Lung (tissue), 12 donors: ENCODE data around the gene TGDS. TPM values are rescaled to one million over a fixed set of nuclear protein-coding genes. Genes with fewer than 3 reads are reported as not detected.

ENCODE experiments used
- ATAC-seq: fragments of 200-7000 bp; cut with Tn5 transposase; one replicate; pipeline ENCODE4 v1.9.1; 2020; ENCODE audit warnings: moderate number of reproducible peaks; ENCODE audit not compliant: insufficient read depth, low FRiP score
- DNase-seq, 3 donors: peaks; one replicate each; pipeline ENCODE4 v3.0.0-alpha.2; 2013 to 2017
- H3K27ac ChIP-seq, 2 donors: one replicate each; pipeline ENCODE4 v1.5.1; 2013; ENCODE audit warnings: mild to moderate bottlenecking in 2 of 2, moderate library complexity in 2 of 2, control low read depth in 1 of 2, inconsistent platforms in 1 of 2, low read depth in 1 of 2, low read length in 1 of 2
- H3K27me3 ChIP-seq, 3 donors: one replicate each; pipeline ENCODE4 v1.5.1; 2013; ENCODE audit warnings: low read length in 2 of 3; ENCODE audit not compliant: control insufficient read depth in 3 of 3, insufficient read depth in 3 of 3
- H3K36me3 ChIP-seq, 4 donors: one replicate each; pipeline ENCODE4 v1.5.1; 2013; ENCODE audit warnings: low read length in 4 of 4, mild to moderate bottlenecking in 1 of 4, moderate library complexity in 1 of 4; ENCODE audit not compliant: control insufficient read depth in 4 of 4, insufficient read depth in 4 of 4
- H3K4me1 ChIP-seq, 5 donors: one replicate each; pipeline ENCODE4 v1.5.1; 2013; ENCODE audit warnings: low read length in 5 of 5, mild to moderate bottlenecking in 2 of 5, moderate library complexity in 1 of 5; ENCODE audit not compliant: control insufficient read depth in 5 of 5, insufficient read depth in 5 of 5
- H3K4me3 ChIP-seq: one replicate; pipeline ENCODE4 v1.5.1; 2013; ENCODE audit warnings: mild to moderate bottlenecking, control low read depth, moderate library complexity
- H3K9ac ChIP-seq, 2 donors: one replicate each; pipeline ENCODE4 v1.5.1; 2013; ENCODE audit warnings: low read length in 2 of 2, control low read depth in 1 of 2; ENCODE audit not compliant: insufficient read depth in 1 of 2
- H3K9me3 ChIP-seq, 4 donors: one replicate each; pipeline ENCODE4 v1.5.1; 2013; ENCODE audit warnings: low read length in 3 of 4, mild to moderate bottlenecking in 1 of 4, moderate library complexity in 1 of 4; ENCODE audit not compliant: control insufficient read depth in 4 of 4, insufficient read depth in 3 of 4
- WGBS, 2 donors: extraction: QIAGEN DNeasy Blood & Tissue Kit; methylation state at CpG; one replicate each; pipeline ENCODE4 v1.1.7; 2013; 5-methylcytosine and 5-hydroxymethylcytosine counted together
- polyA plus RNA-seq, 2 donors: library from polyadenylated mRNA; stranded (reverse); fragments of 200-250 nt; gene quantifications; one replicate each; pipeline ENCODE4 v1.2.1, GENCODE V29; 2013
- total RNA-seq, 2 donors: library from RNA; depleted of rRNA in 1 of 2; stranded (reverse); fragments of >200 nt in 1 of 2; gene quantifications; one replicate each; pipeline ENCODE4 v1.2.1, GENCODE V29; 2014 to 2021
- TF ChIP-seq, protein P1 (sequence below): IDR thresholded peaks from 2 replicates; pipeline ENCODE4 v1.5.1; 2012; ENCODE audit warnings: mild to moderate bottlenecking; ENCODE audit errors: control extremely low read depth, extremely low read depth
- donor health status: control.
- donor health status: control.
- donor health status: Bipolar disorder and iron deficiency.
- donor health status: healthy.
- donor health status: DM: yes; HTN: yes; CAD: no.

Gene TGDS
- total and polyA plus RNA-seq, 4 donors: 7.5 to 24.4 (median 9.1) TPM

DNA sequence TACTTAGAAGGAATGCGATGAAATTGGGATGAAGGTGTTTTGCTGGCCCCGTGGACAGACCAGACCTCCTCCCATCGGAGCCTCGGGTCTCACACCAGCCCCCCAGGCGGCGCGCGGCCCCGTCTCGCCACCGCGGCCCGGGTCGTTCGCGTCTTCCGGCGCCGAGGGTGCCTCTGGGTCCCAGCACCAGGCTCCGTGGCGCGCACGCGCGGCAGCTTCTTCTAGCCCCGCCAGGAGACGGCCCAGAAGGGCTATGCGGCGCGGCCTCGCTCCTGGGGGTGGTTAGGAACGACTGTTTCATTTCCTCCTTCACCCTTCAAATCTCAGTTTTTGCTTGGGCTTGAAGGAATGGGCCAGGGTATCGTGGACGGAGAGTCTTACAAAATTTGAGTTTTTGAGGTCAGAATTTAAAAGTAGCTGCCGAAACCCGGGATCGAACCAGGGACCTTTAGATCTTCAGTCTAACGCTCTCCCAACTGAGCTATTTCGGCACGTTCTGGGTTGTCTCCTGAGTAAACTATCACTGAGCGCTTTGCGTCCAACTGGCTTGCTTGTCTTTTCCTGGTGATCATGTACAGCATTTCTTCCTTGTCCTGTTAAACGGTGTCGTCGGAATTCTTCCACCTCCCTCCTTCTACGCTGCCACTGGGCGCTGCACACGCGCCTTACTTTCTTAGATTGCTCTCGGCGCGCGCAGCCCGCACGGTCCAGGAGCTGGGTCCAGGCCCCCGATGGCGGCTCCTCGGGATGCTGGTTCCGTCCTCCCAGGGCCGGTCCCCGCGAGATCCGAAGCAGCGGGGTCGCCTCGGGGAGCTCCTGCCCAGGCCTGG lies 46.5 kb downstream of the TGDS start:
- no peaks in the 10 kb centered on the region for H3K36me3 ChIP-seq
- peak overlapping the region; percentile 72 to 95 for H3K9ac ChIP-seq
- H3K27me3 ChIP-seq: no peaks in the 10 kb centered on the region
- no peaks in the 10 kb centered on the region for H3K9me3 ChIP-seq
- peak overlapping the region; percentile 66 for H3K4me3 ChIP-seq
- TF ChIP-seq, protein P1, sequence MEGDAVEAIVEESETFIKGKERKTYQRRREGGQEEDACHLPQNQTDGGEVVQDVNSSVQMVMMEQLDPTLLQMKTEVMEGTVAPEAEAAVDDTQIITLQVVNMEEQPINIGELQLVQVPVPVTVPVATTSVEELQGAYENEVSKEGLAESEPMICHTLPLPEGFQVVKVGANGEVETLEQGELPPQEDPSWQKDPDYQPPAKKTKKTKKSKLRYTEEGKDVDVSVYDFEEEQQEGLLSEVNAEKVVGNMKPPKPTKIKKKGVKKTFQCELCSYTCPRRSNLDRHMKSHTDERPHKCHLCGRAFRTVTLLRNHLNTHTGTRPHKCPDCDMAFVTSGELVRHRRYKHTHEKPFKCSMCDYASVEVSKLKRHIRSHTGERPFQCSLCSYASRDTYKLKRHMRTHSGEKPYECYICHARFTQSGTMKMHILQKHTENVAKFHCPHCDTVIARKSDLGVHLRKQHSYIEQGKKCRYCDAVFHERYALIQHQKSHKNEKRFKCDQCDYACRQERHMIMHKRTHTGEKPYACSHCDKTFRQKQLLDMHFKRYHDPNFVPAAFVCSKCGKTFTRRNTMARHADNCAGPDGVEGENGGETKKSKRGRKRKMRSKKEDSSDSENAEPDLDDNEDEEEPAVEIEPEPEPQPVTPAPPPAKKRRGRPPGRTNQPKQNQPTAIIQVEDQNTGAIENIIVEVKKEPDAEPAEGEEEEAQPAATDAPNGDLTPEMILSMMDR: no peak
- DNase-seq (peak; percentile 95 to 98 (median 98)), ATAC-seq (peak; percentile 95)
- H3K27ac ChIP-seq: peak overlapping the region; percentile 92 to 96
- 0% methylated on average over 66 of the region's 66 CpGs for WGBS, 2 donors
- peaks cover 0 to 8% (median 3%) of the 10 kb centered on the region in 5 donors for H3K4me1 ChIP-seq

DNA sequence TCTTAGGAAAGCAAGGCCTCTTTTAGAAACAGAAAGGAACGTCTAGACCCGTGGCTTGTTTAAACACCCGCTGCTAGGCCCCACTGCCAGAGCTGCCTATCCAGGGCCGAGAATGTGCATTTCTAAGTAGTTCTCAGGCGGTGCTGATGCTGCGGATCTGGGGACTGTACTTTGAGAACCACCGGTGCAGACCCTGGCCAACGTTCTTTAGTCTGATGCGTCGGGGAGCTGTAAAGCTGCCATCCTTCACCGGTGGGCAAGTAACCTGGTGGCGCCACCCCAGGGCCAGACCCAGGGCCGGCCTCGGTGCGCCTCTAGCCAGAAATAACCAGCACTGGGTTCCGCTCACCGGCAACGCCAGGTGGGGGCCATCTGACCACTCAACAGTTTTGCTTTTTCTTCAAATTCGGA lies 47.1 kb downstream of the TGDS start:
- Histone ChIP-seq H3K4me3 (peak overlapping the region; percentile 58), H3K36me3 (no peaks in the 10 kb centered on the region), H3K9me3 (no peaks in the 10 kb centered on the region), H3K27ac (peak overlapping the region; percentile 92 to 96), H3K27me3 (no peaks in the 10 kb centered on the region), H3K9ac (peak overlapping the region; percentile 72 to 95), H3K4me1 (peaks cover 0 to 8% (median 3%) of the 10 kb centered on the region in 5 donors)
- DNase-seq: peak in 1 of 3 donors; percentile 63
- 1 to 2% methylated on average over 19 of the region's 19 CpGs for WGBS, 2 donors
- peak; percentile 36 for ATAC-seq
- TF ChIP-seq, protein P1: no peak

DNA sequence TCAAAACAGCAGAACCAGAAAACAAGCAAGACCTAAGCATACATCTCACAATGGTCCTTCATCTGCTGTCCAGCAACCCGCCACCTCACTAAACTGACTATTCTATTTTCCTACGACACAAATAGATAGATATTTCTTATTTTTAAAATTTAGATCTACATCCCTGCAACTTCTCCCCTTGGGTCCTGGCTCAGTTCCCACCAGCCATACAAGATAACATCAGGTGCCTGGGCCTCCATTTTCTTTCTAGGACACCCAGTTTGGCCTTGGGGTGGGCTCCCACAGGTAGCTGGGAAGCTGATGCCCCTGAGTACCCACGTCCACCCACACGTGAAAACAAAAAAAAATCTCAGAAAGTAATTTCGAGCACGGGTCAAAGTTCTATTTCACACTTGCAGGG lies 47.6 kb downstream of the TGDS start:
- Histone ChIP-seq H3K4me1 (peaks cover 0 to 8% (median 3%) of the 10 kb centered on the region in 5 donors), H3K4me3 (peak overlapping the region; percentile 58), H3K27me3 (no peaks in the 10 kb centered on the region), H3K27ac (peak overlapping the region; percentile 92 to 96), H3K9ac (peak overlapping the region; percentile 72 to 95), H3K36me3 (no peaks in the 10 kb centered on the region), H3K9me3 (no peaks in the 10 kb centered on the region)
- 44 to 45% methylated on average over 6 of the region's 6 CpGs for WGBS, 2 donors
- ATAC-seq (no peak), DNase-seq (no peak)
- TF ChIP-seq, protein P1: no peak
